Ecto neural progenitor cell (in vitro differentiated cells): ENCODE data around the gene GPNMB.
"Not testable (repeated sequence)": the region's sequence is repeated elsewhere in the genome, so short reads cannot be mapped to it uniquely, and the experiment has no call there.

Source experiments
- DNase-seq: peaks from one replicate; pipeline ENCODE4 v3.0.0-alpha.2; 2018; ENCODE audit warnings: low spot score

GPNMB gene

DNA sequence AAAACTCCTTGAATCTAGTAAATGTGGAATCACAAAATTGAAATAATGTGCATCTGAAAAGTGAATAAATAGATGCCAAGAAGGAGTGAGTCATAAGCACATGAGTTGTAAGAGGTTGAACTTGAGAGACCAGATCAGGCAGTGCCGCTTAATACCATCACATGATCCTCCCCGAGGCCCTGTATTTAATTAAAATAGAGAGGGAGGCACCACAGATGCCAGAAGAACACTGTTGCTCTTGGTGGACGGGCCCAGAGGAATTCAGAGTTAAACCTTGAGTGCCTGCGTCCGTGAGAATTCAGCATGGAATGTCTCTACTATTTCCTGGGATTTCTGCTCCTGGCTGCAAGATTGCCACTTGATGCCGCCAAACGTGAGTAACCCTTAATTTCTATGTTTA, at the start of gene GPNMB:
TSS of gene GPNMB (plus strand) at position 221 of the 400 bp plus-strand sequence. CDS start at position 304, 83 bp downstream.
- no peak for DNase-seq

DNA sequence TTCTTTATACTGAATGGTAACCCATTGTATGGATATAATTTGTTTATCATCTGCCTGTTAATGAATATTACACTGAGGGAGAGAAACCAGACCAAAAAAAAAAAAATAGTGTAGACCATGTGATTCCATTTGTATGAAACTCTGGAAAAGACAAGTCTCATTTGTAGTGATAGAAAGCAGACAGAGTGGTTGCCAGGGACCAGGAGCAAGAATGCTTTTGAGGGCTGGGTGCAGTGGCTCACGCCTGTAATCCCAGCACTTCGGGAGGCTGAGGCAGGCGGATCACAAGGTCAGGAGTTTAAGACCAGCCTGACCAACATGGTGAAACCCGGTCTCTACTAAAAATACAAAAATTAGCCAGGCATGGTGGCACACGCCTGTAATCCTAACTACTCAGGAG, 48.8 kb upstream of the GPNMB start:
- not testable (repeated sequence) for DNase-seq

DNA sequence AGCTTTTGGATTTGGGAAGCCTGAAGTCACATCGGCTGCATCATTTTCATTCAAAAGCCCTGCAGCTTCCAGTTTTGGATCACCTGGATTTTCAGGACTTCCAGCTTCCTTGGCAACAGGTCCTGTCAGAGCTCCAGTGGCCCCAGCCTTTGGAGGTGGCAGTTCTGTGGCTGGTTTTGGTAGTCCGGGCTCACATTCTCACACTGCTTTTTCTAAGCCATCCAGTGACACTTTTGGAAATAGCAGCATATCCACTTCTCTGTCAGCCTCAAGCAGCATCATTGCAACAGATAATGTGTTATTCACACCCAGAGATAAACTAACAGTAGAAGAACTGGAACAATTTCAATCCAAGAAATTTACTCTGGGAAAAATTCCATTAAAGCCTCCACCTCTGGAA, 46.2 kb upstream of the GPNMB start:
- DNase-seq, result no peak

DNA sequence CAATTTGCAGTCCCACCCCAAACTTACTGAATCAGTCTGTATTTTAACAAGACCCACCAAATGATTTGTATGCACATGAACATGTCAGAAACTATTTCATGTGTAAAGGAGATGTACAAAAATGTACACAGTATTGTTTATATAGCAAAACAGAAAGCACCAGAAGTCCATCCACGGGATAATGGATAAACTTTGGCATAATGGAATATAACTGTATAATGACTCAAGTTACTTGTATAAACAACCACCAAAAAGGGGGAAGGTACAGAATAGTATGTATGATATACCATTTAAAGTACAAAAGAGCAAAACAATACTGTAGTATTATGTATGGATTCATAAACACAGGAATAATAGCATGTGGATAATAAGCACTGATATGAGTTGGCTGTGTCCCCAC, 42.3 kb upstream of the GPNMB start:
- no peak for DNase-seq

DNA sequence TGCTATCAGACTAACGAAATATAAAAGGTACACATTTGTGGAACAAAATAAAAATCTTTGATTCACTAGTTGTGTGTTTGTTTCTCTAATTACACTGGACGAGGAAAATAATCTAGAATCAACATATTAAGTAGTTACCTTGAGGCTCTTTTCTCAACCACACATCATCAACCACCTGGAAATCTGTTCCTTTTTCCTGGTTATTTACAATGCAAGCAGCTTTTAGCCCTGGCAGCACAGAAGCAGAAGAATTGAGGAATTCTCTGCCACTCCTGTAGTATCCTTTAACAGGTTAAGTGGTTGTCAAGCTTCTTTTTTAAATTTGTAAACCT, 41.0 kb upstream of the GPNMB start:
- no peak for DNase-seq

DNA sequence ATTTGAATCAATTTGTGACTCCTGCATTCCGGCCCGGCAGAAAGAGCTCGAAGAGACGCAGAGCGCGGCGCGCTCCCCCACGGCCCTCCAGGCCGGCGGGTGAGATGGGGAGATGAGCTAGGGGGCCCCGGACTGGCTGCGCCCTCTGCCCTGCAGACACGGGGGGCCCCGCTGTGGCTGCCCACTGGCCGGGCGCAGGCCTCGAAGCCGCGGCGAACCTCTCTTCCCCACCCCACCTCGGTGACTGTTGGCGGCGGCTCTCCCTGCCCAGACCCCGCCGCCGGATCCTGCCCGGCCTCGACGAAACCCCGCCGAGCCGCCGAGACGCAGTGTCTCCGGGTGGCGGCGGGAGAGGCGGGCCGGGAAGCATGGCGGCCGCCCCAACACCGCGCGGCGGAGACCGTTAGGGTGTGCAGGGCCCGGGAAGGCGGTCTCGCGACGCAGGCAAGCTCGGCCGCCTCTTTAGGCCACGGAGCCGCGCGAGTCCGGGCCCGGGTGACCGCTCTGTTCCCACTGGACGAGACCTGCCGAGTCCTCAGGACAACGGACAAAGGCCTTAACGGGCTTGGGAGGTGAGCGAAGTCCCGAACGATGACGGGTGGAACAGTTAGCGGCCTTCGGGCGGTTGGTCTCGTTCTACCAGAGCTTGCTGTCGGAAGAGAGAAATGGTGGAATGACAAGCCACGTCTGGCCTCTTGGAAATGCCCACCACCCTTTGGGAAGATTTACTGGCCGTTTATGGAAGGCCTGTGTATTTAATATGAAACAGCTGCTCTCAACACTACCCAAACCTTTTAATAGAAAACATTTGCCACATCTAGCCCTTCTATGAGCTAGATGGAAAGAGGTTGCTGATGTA, 40.4 kb upstream of the GPNMB start:
- no peak for DNase-seq

DNA sequence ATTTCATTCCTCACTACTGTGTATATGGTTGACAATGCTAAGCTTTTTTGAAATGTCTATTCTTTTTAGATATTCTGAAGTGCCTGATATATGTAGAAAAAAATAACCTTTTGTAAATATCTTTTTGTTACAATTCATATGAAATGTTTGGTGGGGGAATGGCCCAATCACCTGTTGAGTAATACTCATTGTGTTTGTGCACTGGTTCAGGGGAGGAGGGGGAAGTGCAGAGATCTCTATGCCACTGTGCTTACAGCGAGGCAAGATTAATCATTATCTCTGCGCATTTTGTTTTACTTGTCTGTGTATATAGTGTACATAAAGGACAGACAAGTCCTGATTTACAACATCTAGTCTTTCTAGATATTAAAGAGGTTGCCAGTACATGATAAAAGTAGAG, 39.6 kb upstream of the GPNMB start:
- DNase-seq, result no peak

DNA sequence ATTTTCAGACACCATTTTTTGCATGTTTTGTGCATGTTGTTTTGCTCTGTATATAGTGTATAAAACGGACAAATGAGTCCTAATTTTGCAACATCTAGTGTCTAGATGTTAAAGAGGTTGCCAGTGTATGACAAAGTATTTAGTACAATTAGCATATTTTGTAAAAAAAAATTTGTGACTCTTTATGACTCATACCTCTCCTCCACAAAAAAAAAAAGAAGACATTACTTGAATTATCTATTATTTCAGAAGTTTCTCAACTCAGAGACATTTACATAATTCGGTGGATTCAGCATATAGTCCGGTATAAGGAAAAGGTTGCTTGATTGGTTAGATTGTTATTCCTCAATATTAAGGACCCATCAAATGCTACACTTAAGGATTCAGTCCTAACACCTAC, 38.7 kb upstream of the GPNMB start:
- no peak for DNase-seq

DNA sequence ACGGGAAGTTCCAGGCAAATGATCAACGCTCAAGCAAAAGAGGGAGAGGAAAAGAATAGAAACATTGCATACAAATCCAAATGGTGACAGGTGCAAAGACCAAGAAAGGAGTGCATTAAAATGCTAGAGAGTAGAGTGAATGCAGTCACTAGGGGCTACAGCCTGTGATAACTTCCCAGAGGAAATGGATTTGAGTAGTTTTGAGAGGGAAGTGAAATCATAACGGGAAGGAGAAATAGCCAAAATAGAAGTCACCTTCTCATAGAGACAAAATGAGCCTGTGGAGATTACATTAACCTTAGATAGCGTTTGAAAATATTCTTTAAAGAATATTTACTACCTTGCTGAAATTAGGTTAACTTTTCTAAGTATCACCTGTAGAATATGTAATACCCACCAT, 38.3 kb upstream of the GPNMB start:
- no peak for DNase-seq

DNA sequence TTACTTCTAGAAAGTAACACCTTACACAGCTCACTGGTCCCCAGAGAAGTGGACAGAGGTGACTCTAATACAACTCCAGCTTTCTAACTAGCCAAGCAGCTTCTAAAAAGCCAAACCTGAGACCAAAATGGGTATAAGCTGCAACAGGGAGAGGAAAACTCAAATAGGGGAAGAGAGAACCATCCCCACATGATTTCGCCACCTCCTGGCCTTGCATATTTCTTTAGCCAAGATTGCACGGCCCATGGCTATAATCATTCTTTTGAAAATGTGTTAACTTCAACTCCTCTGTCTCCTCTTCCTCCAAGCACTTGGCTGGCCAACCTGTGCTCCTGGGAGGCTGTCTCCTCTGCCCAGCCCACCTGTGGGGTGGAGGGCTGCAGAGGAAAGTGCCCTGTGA, 36.1 kb upstream of the GPNMB start:
- DNase-seq, result no peak

DNA sequence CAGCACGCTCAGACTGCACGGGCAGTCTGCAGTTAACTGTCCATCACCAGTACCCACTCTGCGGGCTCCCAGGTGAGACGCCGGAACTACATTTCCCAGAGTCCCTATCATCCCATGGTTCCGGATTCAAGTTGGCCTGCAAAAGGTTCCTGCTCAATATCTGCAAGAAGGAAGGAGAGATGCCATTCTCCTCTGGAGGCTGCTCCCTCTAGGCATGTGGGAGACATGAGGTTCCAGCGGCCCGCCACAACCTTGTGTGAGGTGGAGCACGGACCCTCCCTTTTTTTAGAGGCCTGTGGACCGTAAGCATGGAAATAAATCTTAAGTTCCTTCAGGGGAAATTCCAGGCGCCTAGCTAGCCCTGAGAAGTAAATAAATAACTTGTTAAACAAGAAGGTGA, 35.0 kb upstream of the GPNMB start:
- DNase-seq, result no peak

DNA sequence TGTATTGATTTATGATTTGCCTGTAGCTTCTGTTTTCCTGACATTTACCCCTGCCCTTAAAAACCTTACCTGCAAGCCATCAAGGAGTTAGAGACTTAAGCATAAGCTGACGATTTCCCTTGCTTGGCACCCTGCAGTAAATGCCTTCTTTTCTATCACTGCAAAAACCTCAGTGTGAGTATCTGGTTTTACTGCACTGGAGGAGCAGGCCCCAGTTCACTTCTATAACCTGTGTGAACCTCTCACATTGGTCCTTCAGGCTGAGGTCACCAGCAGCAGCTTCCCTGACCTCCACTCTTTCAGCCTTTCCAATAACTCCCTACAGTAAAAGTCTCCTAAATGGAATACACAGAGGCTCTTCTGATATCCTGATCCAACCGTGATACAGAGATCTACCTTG, 34.2 kb upstream of the GPNMB start:
- DNase-seq, result no peak

DNA sequence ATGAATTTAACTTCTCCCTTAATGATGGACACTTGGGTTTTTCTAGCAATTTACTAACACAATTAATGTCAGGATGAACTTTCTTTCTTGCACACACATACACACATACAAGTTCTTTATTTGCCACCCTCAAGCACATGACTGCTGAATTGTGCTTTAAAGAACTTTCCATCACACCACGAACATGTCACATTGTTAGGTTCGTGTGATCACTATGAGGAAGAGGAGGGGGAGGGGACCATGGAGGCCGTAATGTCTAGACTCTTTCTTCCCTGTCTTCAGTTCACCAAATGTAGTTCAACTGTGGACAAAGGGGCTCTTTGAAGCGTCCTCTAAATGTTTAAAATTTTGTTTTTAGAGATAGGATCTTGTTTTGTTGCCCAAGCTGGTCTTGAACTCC, 33.7 kb upstream of the GPNMB start:
- DNase-seq, result no peak

DNA sequence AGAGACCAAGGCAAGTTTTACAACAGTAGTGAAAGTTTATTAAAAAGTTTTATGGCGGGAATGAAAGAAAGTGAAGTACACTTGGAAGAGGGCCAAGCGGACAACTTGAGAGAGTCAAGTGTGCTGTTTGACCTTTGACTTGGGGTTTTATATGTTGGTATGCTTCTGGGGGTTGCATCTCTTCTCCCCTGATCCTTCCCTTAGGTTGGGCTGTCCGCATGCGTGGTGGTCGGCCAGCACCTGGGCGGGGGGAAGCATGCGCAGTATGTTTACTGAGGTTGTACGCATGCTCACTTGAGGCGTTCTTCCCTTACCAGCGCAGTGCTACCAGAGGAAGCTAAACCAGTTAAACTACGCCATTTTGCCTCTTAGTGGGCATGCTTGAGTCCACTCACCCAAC, 32.8 kb upstream of the GPNMB start:
- DNase-seq, result no peak

DNA sequence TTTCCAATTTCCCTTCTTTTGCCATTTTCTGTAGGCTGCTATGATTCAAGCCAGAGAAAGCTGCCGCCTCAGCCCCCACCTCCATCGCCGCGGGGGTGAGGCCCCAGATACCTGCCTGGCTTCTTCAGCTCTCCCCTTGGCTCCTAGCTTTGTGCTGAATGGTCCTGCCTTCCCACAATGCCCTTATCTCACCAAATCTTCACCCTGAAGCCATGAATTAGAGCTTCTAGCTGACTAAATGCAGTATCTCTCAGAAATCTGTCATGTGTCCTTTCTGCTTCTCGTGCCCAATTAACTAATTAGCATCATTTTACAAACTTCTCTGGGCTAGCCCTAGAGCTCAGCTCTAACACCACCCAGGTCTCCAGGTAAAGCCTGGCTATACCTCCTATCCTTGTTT, 32.2 kb upstream of the GPNMB start:
- DNase-seq, result no peak

DNA sequence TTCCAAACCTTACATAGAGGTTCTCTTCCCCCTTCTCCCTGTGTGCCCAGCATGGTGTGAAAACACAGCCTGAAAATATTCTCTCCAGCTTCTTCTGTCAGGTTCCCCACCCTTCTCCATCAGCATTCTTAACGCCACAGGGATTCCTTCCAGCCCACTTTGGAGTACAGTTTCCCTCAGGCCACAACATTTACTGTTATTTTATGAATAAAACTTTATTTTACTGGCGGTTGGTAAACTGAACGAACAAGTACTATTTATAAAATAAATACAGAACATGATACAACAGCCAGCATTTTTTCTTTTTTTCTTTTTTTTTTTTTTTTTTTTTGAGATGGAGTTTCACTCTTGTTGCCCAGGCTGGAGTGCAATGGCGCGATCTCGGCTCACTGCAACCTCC, 31.6 kb upstream of the GPNMB start:
- DNase-seq, result no peak

DNA sequence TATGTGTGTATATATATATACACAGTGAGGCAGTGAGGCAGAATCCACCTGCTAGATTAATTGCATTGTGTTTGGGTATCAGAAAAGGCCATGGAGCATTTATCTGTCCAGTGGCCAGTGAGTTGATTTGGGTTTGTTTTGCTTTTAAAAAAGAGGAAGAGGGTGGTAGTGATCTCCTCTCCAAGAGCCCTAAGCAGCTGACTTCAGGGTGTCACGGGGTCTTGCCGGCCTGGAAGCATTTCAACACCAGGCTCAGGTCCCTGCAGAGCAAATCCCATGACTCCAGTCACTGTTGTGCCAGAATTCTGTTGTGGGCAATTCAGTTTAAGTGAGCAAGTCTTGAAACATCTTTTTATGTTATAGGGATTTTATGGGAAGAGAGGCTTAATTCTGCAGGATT, 30.6 kb upstream of the GPNMB start:
- no peak for DNase-seq

DNA sequence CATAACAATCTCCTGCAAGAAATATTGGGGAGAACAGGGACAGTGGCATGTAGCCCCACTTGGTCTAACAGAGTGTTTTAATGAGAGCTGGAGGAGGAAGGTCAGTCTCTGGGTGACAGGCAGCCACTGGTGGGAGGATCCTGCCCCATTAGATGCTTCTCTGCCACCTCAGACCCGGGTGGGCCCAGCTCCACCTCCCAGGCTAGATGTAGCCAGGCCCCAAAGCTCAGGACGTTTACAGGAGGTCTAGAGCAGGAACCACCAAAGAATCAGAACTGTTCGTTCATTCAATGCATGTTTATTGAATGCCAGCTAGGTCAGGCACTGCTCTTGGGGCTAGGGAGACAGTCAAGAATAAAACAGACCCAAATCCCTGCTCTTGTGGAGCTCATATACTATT, 28.4 kb upstream of the GPNMB start:
- DNase-seq, result no peak

DNA sequence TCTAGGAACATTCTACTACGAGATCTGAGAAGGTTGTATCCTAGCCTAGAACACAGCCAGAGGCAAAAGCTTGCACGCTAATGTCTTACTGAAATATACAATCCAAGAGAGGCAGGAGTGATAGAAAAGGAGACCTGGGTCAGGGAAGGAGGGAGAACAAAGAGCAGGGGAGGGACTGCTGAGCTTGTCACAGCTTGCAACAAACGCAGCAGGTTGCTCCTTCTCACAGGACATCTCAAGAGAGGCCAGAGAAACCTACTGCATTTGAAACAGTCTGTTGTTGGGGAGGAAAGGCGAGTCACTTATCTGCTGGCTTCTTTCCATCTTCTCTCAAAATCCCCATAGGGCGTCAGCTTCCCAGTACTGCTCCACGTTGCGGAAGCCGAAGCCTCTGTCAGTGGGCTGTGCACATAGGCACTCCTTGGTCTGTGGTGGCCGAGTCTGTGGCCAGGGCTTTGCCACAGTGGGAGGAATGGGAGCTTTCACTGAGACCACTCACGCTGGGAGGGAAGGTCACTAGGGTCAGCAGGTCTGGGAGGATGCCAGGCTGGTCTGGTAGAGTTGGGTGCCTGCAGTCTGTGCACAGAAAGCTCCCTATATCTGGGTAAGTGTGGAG, 25.8 kb upstream of the GPNMB start:
- no peak for DNase-seq

DNA sequence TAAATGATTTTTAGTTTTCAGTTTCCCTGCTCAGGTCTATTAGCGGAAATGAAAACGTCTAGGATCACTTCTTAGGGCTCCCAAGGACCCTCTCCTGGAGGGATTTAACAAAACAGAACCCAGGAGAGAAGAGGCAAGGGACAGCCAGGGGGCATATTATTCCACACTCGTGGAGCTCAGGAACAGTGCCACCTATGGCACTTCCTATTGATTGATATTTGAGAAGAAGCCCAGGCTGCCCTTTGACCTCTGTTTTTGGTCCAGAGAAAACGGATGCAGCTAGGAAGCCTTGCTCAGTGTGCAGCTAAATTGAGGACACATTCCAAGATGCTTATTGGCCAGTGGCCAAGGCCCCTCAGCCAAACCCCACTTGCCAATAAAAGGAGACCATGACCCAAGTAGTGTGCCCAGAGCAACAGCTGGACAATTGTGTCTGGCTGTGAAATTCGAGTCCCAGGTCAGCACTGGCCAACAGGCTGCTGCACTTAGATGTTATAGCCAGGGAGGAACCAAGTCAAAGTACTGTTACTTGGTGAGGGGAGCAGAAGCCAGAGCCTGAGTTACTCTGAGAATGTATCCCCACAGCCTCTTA, 24.0 kb upstream of the GPNMB start:
- no peak for DNase-seq

DNA sequence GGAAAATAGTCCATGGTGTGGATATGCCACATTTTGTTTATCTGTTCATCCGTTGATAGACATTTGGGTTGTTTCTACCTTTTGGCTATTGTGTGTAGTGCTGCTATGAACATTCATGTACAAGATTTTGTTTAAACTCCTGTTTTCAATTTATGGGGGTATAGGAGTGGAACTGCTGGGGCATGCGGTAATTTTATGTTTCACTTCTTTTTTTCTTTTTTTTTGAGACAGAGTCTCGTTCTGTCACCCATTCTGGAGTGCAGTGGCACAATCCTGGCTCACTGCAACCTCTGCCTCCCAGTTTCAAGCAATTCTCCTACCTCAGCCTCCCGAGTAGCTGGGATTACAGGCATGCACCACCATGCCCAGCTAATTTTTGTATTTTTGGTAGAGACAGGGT, 22.2 kb upstream of the GPNMB start:
- not testable (repeated sequence) for DNase-seq

DNA sequence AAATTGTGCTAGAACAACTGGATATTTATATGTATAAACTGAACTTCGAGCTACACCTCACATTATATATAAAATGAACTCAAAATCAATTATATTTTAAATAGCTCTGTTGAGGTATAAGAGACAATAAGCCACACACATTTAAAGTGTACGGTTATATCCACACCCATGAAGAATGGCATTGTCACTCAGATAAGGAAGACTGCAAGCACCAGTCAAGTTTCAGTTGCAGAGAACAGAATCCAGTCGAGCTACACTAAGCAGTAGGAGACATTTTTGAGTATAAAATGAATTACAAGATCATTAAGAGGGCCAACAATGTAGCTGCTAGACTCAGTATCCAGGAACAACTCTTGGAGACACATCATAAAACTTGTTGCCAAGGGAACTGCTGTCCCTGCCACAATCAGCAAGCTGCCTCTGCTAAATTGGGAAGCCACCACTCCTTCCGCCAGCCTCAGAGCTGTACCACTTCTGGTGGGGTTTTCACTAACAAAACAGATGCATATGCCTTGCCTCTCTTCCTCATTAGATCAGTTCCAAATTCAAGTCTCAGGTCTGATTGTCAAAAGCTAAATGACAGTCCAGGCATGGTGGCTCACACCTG, 19.6 kb upstream of the GPNMB start:
- DNase-seq, result no peak

DNA sequence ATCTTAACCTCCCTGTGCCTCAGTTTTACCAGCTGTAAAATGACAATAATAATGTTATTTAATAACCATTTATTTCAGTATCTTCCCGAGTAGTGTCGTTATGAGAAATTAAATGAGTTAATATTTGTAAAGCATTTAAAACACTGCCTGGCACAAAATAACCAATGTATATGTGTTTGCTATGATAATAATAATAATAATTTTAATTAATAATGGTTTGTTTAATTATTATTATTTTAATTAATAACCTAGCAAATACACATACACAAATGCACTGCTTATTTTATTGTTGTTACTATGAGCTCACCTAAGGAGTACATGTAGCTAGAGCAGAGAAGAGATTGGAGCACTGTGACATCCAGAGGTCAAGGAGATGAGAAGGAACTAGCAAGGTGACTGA, 18.2 kb upstream of the GPNMB start:
- DNase-seq, result no peak
